HFFc6 (cell line): ENCODE data around the gene NPC2. TPM values are rescaled to one million over a fixed set of nuclear protein-coding genes. Genes with fewer than 3 reads are reported as not detected.

Experiments used
- DNase-seq: peaks from one replicate; pipeline ENCODE4 v3.0.0-alpha.2; 2018
- H3K27ac Mint-ChIP-seq: 2 replicates; pipeline ENCODE4 v1.8.0; 2020; ENCODE audit warnings: mild to moderate bottlenecking, mixed read lengths
- H3K27me3 Mint-ChIP-seq: 2 replicates; pipeline ENCODE4 v1.8.0; 2021; ENCODE audit warnings: mild to moderate bottlenecking, moderate library complexity, mixed read lengths; ENCODE audit not compliant: insufficient read depth
- H3K36me3 Mint-ChIP-seq: 2 replicates; pipeline ENCODE4 v1.8.0; 2021; ENCODE audit warnings: low read depth, mixed read lengths
- H3K4me1 Mint-ChIP-seq: 2 replicates; pipeline ENCODE4 v1.8.0; 2020; ENCODE audit warnings: low read depth, mixed read lengths
- H3K4me3 Mint-ChIP-seq: 2 replicates; pipeline ENCODE4 v1.8.0; 2020; ENCODE audit warnings: mild to moderate bottlenecking, moderate library complexity, mixed read lengths
- H3K9me3 Mint-ChIP-seq: 2 replicates; pipeline ENCODE4 v1.8.0; 2020; ENCODE audit warnings: mild to moderate bottlenecking, mixed read lengths
- total RNA-seq, 6 experiments: library from RNA; stranded (reverse); fragmentation: NEBNext Ultra II Directional; extraction: Animal tissue kit (Norgen Biotek cat#: 25700); gene quantifications; 2 replicates in 1 of 6; 3 replicates in 5 of 6; pipeline ENCODE4 v1.2.3, GENCODE V29; 2021
- TF ChIP-seq, protein P1 (sequence below): fragments of 200-600 bp; sonication (generic); IDR thresholded peaks from 2 replicates; pipeline ENCODE4 v1.5.0; 2021; ENCODE audit warnings: antibody characterized with exemption, mild to moderate bottlenecking

The NPC2 gene
- total RNA-seq, 6 experiments from 2014 or later, result 69.1 to 89.9 (median 78.8) TPM

DNA sequence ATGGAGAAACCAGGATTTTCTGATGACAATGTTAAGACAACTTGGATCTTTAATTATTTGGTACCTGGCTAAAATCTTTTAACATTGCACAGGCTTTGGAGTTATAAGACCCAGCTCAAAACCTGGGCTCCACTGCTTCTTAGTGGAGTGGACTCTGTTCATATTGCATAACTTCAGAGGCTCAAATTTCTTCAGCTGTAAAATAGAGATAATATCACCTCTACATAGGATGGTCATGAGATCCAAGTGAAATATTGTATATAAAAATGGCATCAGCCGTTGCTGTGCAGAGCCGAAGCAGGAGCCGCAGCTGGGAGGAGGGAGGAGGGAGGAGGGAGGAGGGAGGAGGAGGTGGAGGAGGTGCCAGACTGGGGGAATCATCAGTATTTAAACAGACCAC is 10.5 kb downstream of the NPC2 start:
- Mint-ChIP-seq H3K27ac (no peak overlapping the region), H3K36me3 (no peaks in the 10 kb centered on the region), H3K27me3 (no peaks in the 10 kb centered on the region; the same call in 1 of the 2 replicates), H3K4me3 (no peak overlapping the region), H3K4me1 (peaks cover 35% of the 10 kb centered on the region), H3K9me3 (no peaks in the 10 kb centered on the region)
- TF ChIP-seq, protein P1, sequence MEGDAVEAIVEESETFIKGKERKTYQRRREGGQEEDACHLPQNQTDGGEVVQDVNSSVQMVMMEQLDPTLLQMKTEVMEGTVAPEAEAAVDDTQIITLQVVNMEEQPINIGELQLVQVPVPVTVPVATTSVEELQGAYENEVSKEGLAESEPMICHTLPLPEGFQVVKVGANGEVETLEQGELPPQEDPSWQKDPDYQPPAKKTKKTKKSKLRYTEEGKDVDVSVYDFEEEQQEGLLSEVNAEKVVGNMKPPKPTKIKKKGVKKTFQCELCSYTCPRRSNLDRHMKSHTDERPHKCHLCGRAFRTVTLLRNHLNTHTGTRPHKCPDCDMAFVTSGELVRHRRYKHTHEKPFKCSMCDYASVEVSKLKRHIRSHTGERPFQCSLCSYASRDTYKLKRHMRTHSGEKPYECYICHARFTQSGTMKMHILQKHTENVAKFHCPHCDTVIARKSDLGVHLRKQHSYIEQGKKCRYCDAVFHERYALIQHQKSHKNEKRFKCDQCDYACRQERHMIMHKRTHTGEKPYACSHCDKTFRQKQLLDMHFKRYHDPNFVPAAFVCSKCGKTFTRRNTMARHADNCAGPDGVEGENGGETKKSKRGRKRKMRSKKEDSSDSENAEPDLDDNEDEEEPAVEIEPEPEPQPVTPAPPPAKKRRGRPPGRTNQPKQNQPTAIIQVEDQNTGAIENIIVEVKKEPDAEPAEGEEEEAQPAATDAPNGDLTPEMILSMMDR, result no peak
- no peak for DNase-seq

DNA sequence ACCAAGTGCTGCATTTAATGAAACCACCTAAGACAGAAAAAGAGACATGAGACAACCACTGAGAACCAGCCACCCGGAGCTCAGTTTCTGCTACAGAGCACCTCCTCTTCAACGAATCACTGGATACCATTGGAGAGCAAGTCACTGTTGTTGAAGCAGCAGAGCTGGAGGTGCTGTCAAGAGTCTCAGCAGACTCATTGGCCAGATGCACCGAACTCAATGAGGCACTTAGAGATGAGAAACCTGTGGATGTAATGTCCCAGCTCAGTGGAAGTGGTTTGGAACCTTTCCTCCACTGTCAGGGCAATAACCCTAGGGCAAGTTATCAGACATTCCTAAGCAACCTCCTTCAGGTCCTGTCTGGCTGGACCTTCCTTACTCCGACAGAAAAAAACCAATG is 13.1 kb downstream of the NPC2 start:
- TF ChIP-seq, protein P1, result no peak
- H3K4me1 Mint-ChIP-seq, result peaks cover 36% of the 10 kb centered on the region
- H3K4me3 Mint-ChIP-seq, result no peak overlapping the region
- H3K27ac Mint-ChIP-seq, result no peak overlapping the region; the same call in 1 of the 2 replicates
- no peaks in the 10 kb centered on the region for H3K36me3 Mint-ChIP-seq
- DNase-seq, result no peak
- H3K9me3 Mint-ChIP-seq, result no peaks in the 10 kb centered on the region
- H3K27me3 Mint-ChIP-seq, result no peaks in the 10 kb centered on the region; the same call in 1 of the 2 replicates

DNA sequence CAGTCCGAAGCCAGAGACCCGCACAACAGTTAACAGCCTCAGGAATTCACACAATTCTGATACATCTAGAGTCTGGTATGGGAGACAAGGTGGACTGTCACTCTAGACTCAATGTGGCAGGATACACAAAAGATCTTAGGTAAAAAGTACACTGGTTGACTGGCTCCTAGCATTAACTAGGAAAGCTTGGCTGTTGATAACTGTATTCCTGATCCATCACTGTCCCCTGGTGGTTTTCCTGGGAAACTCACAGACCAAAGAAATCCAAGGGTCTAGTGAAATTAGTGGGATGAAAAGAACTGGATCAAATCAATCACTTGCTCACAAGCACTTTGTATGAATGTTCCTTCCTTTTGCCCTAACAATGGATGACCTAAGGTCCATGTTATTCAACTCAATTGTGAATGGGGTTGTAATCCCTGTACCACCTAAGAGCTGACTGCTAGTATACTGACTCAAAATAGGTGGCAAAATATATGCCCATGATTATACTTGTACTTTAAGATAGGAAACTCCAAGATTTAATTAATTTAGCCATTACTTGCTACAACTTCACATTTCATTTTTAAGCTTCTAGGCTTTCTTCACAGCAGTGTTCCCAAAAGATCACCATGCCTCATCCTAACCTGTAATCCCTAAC is 14.0 kb downstream of the NPC2 start:
- TF ChIP-seq, protein P1, result peak; percentile 90
- H3K27me3 Mint-ChIP-seq, result no peaks in the 10 kb centered on the region; the same call in 1 of the 2 replicates
- DNase-seq, result peak; percentile 24
- no peak overlapping the region for H3K4me3 Mint-ChIP-seq
- no peaks in the 10 kb centered on the region for H3K9me3 Mint-ChIP-seq
- H3K27ac Mint-ChIP-seq, result no peak overlapping the region
- H3K4me1 Mint-ChIP-seq, result peaks cover 37% of the 10 kb centered on the region
- H3K36me3 Mint-ChIP-seq, result no peaks in the 10 kb centered on the region

DNA sequence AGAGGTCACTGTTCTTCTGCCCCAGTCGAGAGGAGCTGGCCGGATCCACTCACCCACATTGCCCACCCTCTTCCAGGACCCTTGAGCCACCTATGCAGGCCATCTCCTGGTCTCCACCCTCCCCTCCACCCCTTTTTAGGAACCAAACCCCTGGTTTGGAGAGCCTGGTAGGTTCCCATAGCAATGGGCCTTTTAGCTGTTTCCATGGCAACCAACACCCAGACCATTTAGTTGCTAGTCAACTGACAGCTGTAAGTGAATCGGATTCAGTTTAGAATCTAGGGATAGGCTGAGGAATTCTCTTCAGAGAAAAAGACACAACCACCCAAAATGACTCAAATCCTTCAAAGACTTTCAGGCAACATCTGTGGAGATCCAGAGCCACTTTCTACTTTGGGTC is 16.5 kb downstream of the NPC2 start:
- no peak for DNase-seq
- Mint-ChIP-seq H3K4me1 (peaks cover 28% of the 10 kb centered on the region), H3K27ac (peak overlapping the region; percentile 86), H3K4me3 (no peak overlapping the region), H3K27me3 (no peaks in the 10 kb centered on the region; the same call in 1 of the 2 replicates), H3K36me3 (no peaks in the 10 kb centered on the region), H3K9me3 (no peaks in the 10 kb centered on the region)
- TF ChIP-seq, protein P1, result no peak

DNA sequence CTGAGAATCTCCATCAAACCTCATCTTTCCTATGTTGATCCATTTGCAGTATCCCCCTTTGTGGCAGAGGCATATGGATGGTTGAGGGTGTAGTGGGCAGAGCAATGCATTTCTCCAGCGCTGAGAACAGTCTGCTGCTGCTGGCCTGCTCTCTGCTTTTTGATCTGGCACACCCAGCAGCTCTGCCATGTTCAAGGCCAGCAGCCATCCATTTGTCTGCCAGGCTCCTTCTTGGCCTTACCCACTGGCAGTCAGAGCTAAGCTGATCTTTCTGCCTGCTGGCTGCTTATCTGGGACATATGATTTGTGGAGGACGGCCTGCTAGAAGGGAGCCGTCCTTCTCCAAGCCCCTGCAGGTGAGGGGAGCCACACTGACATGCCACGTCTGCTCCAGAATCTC is 17.0 kb downstream of the NPC2 start:
- Mint-ChIP-seq H3K4me3 (no peak overlapping the region; the same call in 1 of the 2 replicates), H3K27ac (peak overlapping the region; percentile 86), H3K36me3 (no peaks in the 10 kb centered on the region), H3K4me1 (peaks cover 28% of the 10 kb centered on the region), H3K27me3 (no peaks in the 10 kb centered on the region; the same call in 1 of the 2 replicates), H3K9me3 (no peaks in the 10 kb centered on the region)
- TF ChIP-seq, protein P1, result no peak
- no peak for DNase-seq
